ENCODE measurements around the gene PPP2R5D.
A peak's percentile ranks its signal among the peaks of the same experiment; 100 is the strongest.
"Not testable (repeated sequence)": the region's sequence is repeated elsewhere in the genome, so short reads cannot be mapped to it uniquely, and the experiment has no call there.

PPP2R5D gene

GRCh38 chr6:42984001-42984923, at the start of gene PPP2R5D:
Gene PPP2R5D (plus strand): TSS chr6:42984570. CDS start chr6:42984678, 108 bp downstream.
- peak; percentile 99 for DNase-seq

- DNase-seq, result no peak
Observed at GRCh38 chr6:42935322-42935721, 49.0 kb upstream of the PPP2R5D start.

GRCh38 chr6:42936398-42936797, 48.0 kb upstream of the PPP2R5D start:
- DNase-seq, result no peak

GRCh38 chr6:42937548-42938427, 46.6 kb upstream of the PPP2R5D start:
- no peak for DNase-seq

GRCh38 chr6:42938428-42938796, 46.0 kb upstream of the PPP2R5D start:
- no peak for DNase-seq

DNA sequence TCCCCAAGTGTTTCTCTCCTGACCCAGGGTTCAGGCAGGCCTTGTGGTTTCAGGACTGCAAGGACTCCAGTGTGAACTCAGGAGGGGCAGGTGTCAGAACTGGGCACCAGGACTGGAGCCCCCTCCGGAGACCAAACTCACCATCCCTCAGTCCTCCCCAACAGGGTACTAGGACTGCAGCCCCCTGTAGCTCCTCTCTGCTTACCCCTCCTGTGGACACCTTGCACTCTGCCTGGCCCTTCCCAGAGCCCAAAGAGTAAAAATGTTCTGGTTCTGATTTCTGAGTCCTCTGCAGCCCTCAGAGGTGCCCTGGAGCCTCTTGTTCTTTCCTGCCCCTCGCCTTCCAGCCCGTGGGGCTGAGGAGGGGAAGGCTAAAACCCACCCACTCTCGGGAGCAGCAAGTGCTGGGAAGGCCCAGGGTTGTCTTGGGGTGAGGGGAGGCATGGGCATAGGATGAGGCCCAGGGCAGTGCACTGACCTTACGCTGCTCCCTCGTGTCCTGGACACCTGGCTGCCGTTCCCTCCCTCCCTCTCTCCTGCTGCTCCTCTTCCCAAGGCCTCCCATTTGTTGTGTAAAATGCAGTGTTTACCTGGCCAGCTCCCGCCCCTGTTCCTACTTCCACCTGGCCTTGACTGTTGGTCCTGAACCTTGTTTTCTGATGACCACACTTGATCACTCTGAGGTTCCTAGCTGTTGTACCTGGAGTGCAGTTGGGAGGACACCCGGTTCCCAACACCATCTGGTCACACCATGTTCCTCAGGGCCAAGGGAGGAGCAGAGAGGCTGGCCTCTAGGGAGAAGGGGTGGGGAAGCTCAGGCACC, 45.2 kb upstream of the PPP2R5D start:
- DNase-seq, result no peak

DNA sequence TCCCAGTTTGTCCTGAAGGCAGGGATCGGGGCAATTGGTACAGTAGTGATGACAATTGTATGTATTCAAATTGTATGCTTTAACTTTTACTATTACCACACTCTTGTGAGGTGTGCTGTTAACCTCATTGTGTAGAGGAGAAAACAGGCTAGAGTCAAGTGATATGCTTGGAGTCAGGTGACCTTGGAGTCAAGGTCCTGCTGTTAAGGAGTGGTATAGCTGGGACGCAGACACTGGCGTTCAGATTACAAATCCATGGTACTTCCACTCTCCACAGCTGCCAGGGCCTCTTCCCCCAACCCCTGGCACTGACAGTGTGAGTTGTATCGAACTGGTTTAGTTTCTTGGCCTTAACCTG, 44.6 kb upstream of the PPP2R5D start:
- no peak for DNase-seq

GRCh38 chr6:42940493-42941045, 43.8 kb upstream of the PPP2R5D start:
- DNase-seq, result no peak

- not testable (repeated sequence) for DNase-seq
Observed at GRCh38 chr6:42941356-42941755, 43.0 kb upstream of the PPP2R5D start.

DNA sequence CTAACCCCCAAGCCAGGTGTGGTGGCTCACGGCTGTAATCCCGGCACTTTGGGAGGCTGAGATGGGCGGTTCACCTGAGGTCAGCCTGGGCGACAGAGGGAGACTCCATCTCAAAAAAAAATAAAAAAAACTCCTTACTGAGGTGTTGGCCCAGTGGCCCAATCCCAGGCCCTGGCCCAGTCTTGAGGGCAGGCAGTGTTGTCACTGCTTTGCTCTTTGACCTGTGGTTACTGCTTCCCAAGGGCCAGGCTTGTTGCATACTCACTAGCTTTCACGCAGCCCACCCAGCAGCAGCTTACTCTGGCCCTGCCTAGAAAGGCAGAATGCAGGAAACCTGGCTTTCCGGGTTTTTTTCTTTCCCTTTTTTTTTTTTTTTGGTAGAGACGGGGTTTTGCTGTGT, 41.9 kb upstream of the PPP2R5D start:
- DNase-seq, result no peak

GRCh38 chr6:42947950-42948349, 36.4 kb upstream of the PPP2R5D start:
- no peak for DNase-seq

DNA sequence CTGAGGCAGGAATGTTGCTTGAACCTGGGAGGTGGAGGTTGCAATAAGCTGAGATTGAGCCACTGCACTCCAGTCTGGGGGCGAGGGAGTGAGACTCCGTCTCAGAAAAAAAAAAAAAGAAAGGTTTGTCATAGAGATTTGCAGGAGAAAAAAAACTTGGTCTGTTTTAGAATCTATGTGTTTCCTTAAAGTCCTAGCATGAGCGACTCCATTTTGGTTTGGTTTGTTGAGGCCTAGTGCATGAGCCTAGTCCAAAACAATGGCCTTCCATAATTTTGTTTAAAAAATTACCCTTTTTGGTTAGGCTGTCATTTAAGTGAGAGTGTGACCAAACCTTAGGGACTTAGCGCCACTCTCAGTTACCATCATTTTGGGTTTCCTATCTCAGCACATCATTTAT, 32.0 kb upstream of the PPP2R5D start:
- no peak for DNase-seq

DNA sequence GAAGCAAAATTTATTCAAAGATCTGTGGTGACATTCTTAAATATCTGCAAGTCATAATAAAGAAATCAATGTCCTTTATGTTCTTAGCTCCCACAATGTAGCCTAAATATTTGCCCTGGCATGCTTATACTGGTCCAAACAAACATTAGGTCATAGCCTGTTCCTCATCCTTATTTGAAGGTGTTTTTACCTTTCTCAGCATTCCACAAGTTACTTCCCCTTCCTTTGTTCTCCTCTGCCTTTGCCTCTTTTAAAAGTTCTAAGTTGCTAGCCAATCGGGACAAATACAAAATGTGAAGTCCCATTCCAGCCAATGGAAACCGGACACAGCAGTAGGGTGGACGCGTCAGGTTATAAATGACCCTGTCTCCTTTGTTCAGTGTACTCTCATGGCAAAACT, 30.0 kb upstream of the PPP2R5D start:
- DNase-seq, result not testable (repeated sequence)

GRCh38 chr6:42958125-42958524, 26.2 kb upstream of the PPP2R5D start:
- no peak for DNase-seq

GRCh38 chr6:42959917-42960242, 24.5 kb upstream of the PPP2R5D start:
- no peak for DNase-seq

GRCh38 chr6:42960243-42961019, 23.9 kb upstream of the PPP2R5D start, which contains the start of gene GNMT:
Gene GNMT (plus strand): TSS chr6:42960754. CDS start chr6:42960768, 14 bp downstream.
- no peak for DNase-seq

GRCh38 chr6:42961020-42961470, 23.3 kb upstream of the PPP2R5D start:
- no peak for DNase-seq

DNA sequence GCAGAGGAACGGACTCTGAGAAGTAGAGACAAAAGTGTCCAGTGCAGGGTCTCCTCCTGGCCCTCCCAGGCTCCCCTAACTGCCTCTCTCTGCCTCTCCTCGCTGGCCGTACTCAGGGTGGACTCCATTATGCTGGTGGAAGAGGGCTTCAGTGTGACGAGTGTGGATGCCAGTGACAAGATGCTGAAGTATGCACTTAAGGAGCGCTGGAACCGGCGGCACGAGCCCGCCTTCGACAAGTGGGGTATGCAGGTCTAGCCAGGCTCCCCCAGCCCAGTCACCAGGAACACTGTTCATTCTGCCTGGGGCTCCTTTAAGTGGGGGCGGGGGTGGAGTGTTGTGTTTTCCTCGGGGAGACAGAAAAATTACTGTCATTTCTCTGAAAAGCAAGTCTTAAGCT, 22.3 kb upstream of the PPP2R5D start:
- DNase-seq, result no peak

GRCh38 chr6:42962502-42963178, 21.7 kb upstream of the PPP2R5D start:
- DNase-seq, result no peak

DNA sequence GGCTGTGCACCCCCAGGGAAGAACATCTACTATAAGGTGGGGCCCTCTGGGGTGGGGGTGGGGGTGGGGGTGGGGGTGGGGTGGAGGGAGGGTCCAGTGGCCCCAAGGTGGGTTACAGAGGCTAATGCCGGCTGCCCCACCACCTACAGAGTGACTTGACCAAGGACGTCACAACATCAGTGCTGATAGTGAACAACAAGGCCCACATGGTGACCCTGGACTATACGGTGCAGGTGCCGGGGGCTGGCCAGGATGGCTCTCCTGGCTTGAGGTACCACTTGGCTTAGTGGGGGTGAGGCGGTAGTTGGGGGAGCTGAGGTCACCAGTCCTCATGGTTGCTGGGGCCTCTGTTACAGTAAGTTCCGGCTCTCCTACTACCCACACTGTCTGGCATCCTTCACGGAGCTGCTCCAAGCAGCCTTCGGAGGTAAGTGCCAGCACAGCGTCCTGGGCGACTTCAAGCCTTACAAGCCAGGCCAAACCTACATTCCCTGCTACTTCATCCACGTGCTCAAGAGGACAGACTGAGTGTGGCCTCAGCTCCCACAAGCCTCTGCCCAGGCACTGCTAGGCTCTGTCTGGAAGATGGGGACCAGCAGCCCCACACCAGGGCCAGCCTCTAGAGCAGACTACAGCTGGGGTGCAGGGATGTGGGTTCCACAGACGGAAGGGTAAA, 21.1 kb upstream of the PPP2R5D start:
- no peak for DNase-seq

Measured in fibroblast of upper back skin (primary cell).